GM12874 (cell line): ENCODE measurements around the gene MYCL.

ENCODE experiments used
- TF ChIP-seq, protein P1 (sequence below): IDR thresholded peaks from 2 replicates; pipeline ENCODE4 v1.5.1; 2011; ENCODE audit warnings: low read depth, mild to moderate bottlenecking, control low read depth, low read length, moderate library complexity; ENCODE audit not compliant: insufficient read depth

MYCL gene

DNA sequence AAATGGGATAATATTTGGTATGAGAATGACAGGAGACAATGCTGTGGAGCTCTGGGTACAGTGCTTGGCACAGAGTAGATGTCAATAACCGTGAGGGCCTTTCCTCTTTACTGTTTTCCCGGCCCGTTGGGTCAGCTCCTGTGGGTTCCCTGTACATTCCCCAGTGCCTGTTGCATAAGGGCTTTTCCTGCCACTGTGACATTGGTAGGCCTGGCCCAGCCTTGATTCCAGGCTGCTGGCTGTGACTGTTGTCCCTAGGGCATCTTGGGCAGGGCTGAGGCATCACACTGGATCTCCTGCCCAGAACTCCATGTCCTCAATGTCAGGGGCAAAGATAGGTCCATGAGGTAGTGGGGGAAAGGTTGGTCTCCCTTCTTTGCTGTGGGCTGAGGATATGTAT lies 25.8 kb upstream of the MYCL start:
- TF ChIP-seq, protein P1, sequence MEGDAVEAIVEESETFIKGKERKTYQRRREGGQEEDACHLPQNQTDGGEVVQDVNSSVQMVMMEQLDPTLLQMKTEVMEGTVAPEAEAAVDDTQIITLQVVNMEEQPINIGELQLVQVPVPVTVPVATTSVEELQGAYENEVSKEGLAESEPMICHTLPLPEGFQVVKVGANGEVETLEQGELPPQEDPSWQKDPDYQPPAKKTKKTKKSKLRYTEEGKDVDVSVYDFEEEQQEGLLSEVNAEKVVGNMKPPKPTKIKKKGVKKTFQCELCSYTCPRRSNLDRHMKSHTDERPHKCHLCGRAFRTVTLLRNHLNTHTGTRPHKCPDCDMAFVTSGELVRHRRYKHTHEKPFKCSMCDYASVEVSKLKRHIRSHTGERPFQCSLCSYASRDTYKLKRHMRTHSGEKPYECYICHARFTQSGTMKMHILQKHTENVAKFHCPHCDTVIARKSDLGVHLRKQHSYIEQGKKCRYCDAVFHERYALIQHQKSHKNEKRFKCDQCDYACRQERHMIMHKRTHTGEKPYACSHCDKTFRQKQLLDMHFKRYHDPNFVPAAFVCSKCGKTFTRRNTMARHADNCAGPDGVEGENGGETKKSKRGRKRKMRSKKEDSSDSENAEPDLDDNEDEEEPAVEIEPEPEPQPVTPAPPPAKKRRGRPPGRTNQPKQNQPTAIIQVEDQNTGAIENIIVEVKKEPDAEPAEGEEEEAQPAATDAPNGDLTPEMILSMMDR: no peak

GRCh38 chr1:39926820-39927219 lies 25.1 kb upstream of the MYCL start:
- TF ChIP-seq, protein P1: no peak

DNA sequence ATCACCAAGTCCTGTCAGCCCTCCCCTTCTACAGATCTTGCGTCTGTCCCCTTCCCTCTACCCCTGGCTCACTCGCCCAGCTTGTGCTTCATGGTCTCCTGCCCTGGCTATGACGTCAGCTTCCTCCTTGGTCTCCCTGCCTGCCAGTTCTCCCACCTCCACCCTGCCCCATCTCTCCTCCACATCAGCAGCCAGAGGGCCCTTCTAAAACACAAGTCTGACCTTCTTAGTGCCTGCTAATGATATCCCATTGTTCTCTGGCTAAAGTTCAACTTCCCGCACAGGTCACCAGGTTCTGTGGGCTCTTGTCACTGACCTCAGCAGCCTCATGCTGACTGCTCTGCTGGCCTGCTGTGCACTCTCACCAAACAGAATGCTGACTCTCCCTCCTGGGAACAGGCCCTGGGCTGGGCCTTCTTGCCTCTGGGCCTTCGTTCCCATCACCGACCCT lies 24.7 kb upstream of the MYCL start:
- TF ChIP-seq, protein P1: no peak

GRCh38 chr1:39925721-39926342 lies 24.1 kb upstream of the MYCL start:
- TF ChIP-seq, protein P1: no peak

DNA sequence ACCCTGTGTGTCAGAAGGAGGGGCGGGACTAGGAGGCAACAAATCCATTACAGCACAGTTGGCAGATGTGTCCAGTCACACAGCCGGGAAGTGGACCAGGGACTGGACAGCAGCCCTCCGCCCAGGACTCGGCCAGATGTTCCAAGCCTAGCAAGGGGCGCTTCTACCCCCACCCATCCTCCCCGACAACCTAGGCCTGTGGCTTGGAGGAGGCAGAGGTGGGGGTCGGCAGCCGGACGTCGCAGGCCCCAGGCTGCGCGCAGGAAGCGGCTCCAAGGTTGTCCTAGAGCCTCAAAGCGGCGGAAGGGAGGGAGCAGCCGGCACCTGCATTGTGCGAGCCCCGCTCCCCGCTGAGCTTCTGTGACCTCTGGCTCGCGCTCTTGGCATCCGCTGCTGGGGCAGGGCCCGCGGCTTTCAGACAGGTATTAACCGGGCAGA lies 20.6 kb upstream of the MYCL start:
- TF ChIP-seq, protein P1: no peak

DNA sequence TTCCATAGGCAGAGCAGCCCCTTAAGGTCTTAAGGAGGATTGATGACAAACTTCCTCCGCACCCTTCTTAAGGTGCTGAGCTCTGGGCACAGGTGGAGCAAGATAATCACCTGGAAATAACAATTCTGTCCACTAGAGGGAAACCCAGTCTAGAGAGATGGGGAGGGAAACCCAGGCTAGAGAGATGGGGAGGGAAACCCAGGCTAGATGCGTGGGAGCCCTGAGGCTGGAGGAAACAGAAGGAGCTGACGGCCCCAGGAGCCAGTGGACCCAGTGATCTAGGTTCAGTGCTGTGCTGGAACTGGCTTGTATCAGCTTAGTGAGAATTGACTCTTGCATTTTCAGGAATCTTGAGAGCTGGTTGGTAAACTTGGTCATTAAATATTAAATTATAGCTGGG lies 17.8 kb upstream of the MYCL start:
- TF ChIP-seq, protein P1: peak; percentile 60

DNA sequence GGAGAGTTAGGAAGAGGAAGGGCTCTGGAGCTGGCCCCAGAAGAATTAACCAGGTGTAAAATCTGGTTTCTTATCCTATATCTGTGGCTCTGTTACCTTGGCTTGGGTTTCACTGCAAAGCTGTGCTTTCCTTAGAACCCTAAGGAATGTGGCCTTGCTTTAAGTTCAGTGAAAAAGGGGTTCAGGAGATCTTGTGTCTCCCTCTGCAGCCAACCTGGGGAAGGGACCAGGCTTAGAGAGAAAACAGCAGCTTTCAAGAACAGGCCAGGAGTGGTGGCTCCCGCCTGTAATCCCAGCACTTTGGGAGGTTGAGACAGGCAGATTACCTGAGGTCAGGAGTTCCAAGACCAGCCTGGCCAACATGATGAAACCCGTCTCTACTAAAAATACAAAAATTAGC lies 16.1 kb upstream of the MYCL start:
- TF ChIP-seq, protein P1: no peak
